ENCODE results near the gene MUC21.
A peak's percentile ranks its signal among the peaks of the same experiment; 100 is the strongest.

Gene MUC21

DNA sequence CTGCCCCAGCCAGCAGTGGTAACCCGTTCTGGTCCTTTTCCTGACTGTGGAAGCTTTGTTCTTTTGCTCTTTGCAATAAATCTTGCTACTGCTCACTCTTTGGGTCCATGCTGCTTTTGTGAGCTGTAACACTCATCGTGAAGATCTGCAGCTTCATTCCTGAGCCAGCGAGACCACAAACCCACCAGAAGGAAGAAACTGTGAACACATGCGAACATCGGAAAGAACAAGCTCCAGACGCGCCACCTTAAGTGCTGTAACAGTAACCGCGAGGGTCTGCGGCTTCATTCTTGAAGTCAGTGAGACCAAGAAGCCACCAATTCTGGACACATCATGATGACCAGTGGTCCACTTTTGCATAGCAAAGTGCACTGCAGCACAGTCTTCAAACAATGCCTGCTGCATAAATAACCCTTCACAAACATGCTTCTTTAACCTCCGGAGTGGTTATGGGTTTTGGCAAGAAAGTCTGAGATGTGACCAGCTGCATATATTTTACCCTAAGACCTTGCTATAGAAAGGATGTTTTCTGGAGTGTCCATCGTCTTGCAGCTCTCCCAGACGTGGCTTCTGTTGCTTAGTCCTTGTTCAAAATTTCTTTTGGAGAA is 17.9 kb downstream of the MUC21 start:
- Histone ChIP-seq H3K9me3 (ENCODE audit: insufficient read depth, low read depth, low read length) (no peaks in the 10 kb centered on the region), H4K20me1 (ENCODE audit: insufficient read depth, low read length, poor library complexity, severe bottlenecking) (no peaks in the 10 kb centered on the region), H3K36me3 (ENCODE audit: insufficient read depth, low read length) (no peaks in the 10 kb centered on the region), H3K27me3 (ENCODE audit: insufficient read depth, low read length, poor library complexity, severe bottlenecking) (peaks cover 6% of the 10 kb centered on the region), H3K4me1 (ENCODE audit: insufficient read depth, low read length, poor library complexity, severe bottlenecking) (peaks cover 13% of the 10 kb centered on the region), H3F3A (ENCODE audit: low read depth) (no peaks in the 10 kb centered on the region), H3K9me2 (replicated peaks; ENCODE audit: low read depth, low read length) (no peaks in the 10 kb centered on the region), H3K79me2 (ENCODE audit: insufficient read depth, low read length) (no peaks in the 10 kb centered on the region), H2AFZ (ENCODE audit: low read length) (peak overlapping the region; percentile 31; the same call in 1 of the 2 replicates), H3K9ac (ENCODE audit: low read depth, low read length, poor library complexity, severe bottlenecking) (peak overlapping the region; percentile 16), H3K4me2 (ENCODE audit: low read depth, low read length, poor library complexity, severe bottlenecking) (peak overlapping the region; percentile 77), H3K4me3 (ENCODE audit: low read length, poor library complexity, severe bottlenecking) (peak overlapping the region; percentile 56)
- TF ChIP-seq, protein P1, sequence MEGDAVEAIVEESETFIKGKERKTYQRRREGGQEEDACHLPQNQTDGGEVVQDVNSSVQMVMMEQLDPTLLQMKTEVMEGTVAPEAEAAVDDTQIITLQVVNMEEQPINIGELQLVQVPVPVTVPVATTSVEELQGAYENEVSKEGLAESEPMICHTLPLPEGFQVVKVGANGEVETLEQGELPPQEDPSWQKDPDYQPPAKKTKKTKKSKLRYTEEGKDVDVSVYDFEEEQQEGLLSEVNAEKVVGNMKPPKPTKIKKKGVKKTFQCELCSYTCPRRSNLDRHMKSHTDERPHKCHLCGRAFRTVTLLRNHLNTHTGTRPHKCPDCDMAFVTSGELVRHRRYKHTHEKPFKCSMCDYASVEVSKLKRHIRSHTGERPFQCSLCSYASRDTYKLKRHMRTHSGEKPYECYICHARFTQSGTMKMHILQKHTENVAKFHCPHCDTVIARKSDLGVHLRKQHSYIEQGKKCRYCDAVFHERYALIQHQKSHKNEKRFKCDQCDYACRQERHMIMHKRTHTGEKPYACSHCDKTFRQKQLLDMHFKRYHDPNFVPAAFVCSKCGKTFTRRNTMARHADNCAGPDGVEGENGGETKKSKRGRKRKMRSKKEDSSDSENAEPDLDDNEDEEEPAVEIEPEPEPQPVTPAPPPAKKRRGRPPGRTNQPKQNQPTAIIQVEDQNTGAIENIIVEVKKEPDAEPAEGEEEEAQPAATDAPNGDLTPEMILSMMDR (conservative IDR thresholded peaks at IDR 0.05; ENCODE audit: low read length) = no peak
- no peak for TF ChIP-seq EZH2phosphoT487 (IDR thresholded peaks at IDR 0.05; ENCODE audit: borderline replicate concordance)

DNA sequence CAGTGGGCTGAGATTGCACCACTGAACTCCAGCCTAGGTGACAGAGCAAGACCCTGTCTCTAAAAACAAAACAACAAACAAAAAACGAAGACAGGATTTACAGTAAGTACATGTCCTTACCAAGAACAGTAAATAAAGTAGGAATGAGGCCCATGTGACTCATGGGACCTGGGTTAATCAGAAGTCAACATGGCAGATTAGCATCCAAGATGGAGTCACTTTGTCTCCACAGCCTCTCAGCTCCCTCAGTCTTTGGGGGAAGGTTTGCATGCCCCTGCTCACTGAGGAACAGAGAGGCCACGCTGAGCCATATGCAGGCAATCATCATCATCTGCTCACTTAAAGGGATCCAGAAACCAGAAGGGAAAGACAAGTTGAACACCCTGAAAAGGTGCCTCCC is 19.0 kb downstream of the MUC21 start:
- Histone ChIP-seq H3F3A (ENCODE audit: low read depth) (no peaks in the 10 kb centered on the region), H3K79me2 (ENCODE audit: insufficient read depth, low read length) (no peaks in the 10 kb centered on the region), H3K4me3 (ENCODE audit: low read length, poor library complexity, severe bottlenecking) (peak overlapping the region; percentile 56), H3K36me3 (ENCODE audit: insufficient read depth, low read length) (no peaks in the 10 kb centered on the region), H3K4me1 (ENCODE audit: insufficient read depth, low read length, poor library complexity, severe bottlenecking) (peaks cover 13% of the 10 kb centered on the region), H3K27me3 (ENCODE audit: insufficient read depth, low read length, poor library complexity, severe bottlenecking) (peaks cover 16% of the 10 kb centered on the region), H3K4me2 (ENCODE audit: low read depth, low read length, poor library complexity, severe bottlenecking) (peak overlapping the region; percentile 77), H2AFZ (ENCODE audit: low read length) (no peak overlapping the region), H3K9ac (ENCODE audit: low read depth, low read length, poor library complexity, severe bottlenecking) (no peak overlapping the region), H4K20me1 (ENCODE audit: insufficient read depth, low read length, poor library complexity, severe bottlenecking) (no peaks in the 10 kb centered on the region), H3K9me2 (replicated peaks; ENCODE audit: low read depth, low read length) (no peaks in the 10 kb centered on the region), H3K9me3 (ENCODE audit: insufficient read depth, low read depth, low read length) (no peaks in the 10 kb centered on the region)
- TF ChIP-seq, protein P1 (conservative IDR thresholded peaks at IDR 0.05; ENCODE audit: low read length) = no peak
- TF ChIP-seq EZH2phosphoT487 (IDR thresholded peaks at IDR 0.05; ENCODE audit: borderline replicate concordance) = no peak

DNA sequence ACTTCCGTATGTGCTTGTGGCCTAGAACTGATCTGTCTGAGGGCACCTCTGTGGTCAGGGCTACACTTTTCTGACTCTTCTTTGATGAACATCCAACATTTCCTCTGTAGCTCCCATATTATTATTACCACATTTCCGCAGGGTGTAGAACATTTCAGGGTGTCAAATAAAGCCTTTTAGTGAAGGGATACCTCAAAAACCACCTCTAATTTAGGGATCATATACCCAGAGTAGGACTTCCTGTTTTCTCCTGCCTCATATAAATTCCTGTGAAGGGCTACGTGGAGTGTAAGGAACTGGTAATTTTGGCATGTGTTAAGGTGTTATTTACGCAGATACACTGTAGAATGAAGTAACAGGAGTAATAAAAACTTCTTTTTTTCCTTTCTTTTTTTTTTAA is 21.3 kb downstream of the MUC21 start:
- Histone ChIP-seq H3K4me3 (ENCODE audit: low read length, poor library complexity, severe bottlenecking) (no peak overlapping the region), H3K27me3 (ENCODE audit: insufficient read depth, low read length, poor library complexity, severe bottlenecking) (peaks cover 20% of the 10 kb centered on the region), H2AFZ (ENCODE audit: low read length) (no peak overlapping the region), H3F3A (ENCODE audit: low read depth) (no peaks in the 10 kb centered on the region), H3K4me2 (ENCODE audit: low read depth, low read length, poor library complexity, severe bottlenecking) (no peak overlapping the region), H4K20me1 (ENCODE audit: insufficient read depth, low read length, poor library complexity, severe bottlenecking) (no peaks in the 10 kb centered on the region), H3K9ac (ENCODE audit: low read depth, low read length, poor library complexity, severe bottlenecking) (no peak overlapping the region), H3K36me3 (ENCODE audit: insufficient read depth, low read length) (no peaks in the 10 kb centered on the region), H3K79me2 (ENCODE audit: insufficient read depth, low read length) (no peaks in the 10 kb centered on the region), H3K4me1 (ENCODE audit: insufficient read depth, low read length, poor library complexity, severe bottlenecking) (peaks cover 13% of the 10 kb centered on the region), H3K9me3 (ENCODE audit: insufficient read depth, low read depth, low read length) (no peaks in the 10 kb centered on the region), H3K9me2 (replicated peaks; ENCODE audit: low read depth, low read length) (no peaks in the 10 kb centered on the region)
- TF ChIP-seq, protein P1 (conservative IDR thresholded peaks at IDR 0.05; ENCODE audit: low read length) = no peak

Data from Loucy (cell line).